Sigmoid colon (tissue), 3 donors: Measurements from ENCODE around the gene BRAF.

Experiments
- POLR2A ChIP-seq, 2 donors: fragments of 450-650 bp; IDR thresholded peaks; one replicate each; pipeline ENCODE4 v1.6.1; 2016; ENCODE audit warnings: antibody characterized with exemption in 2 of 2, mild to moderate bottlenecking in 2 of 2, moderate library complexity in 2 of 2
- TF ChIP-seq, protein P1 (sequence below), 4 experiments: fragments of 450-650 bp in 3 of 4; fragments of 200-600 bp in 1 of 4; IDR thresholded peaks; one replicate each; pipeline ENCODE4 v1.5.1; 2016 to 2019; ENCODE audit warnings: antibody characterized with exemption in 4 of 4, mild to moderate bottlenecking in 3 of 4, moderate library complexity in 2 of 4

DNA sequence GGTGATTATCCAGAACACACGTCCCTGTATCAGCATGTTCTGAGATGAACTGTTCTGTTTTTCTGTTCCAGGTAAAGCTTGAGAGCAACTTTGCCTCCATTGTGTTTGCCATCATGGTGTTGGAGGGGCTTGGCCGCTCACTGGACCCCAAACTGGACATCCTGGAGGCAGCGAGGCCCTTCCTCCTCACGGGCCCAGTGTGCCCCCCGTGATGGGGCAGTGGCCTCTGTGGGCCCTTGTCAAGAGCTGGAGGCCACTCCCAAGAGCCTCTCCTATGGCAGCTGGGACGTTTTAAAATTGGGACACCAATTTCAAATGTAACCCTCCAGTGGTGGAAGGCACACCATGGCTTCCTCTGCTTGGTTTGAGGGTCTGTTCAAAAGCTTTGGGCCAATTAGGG lies 230.1 kb downstream of the BRAF start:
- TF ChIP-seq, protein P1, sequence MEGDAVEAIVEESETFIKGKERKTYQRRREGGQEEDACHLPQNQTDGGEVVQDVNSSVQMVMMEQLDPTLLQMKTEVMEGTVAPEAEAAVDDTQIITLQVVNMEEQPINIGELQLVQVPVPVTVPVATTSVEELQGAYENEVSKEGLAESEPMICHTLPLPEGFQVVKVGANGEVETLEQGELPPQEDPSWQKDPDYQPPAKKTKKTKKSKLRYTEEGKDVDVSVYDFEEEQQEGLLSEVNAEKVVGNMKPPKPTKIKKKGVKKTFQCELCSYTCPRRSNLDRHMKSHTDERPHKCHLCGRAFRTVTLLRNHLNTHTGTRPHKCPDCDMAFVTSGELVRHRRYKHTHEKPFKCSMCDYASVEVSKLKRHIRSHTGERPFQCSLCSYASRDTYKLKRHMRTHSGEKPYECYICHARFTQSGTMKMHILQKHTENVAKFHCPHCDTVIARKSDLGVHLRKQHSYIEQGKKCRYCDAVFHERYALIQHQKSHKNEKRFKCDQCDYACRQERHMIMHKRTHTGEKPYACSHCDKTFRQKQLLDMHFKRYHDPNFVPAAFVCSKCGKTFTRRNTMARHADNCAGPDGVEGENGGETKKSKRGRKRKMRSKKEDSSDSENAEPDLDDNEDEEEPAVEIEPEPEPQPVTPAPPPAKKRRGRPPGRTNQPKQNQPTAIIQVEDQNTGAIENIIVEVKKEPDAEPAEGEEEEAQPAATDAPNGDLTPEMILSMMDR (IDR thresholded peaks at IDR 0.05) = no peak
- TF ChIP-seq POLR2A (IDR thresholded peaks at IDR 0.05) = no peak
